AG09319 (cell line): Measurements from ENCODE around the gene ARHGEF4.

Experiments
- DNase-seq: peaks from one replicate; pipeline ENCODE4 v3.0.0-alpha.2; 2010; ENCODE audit warnings: low read depth; ENCODE audit errors: extremely low read depth
- TF ChIP-seq, protein P1 (sequence below): IDR thresholded peaks from 2 replicates; pipeline ENCODE4 v1.5.1; 2011; ENCODE audit warnings: low read depth, mild to moderate bottlenecking, inconsistent platforms, low read length, moderate library complexity

Gene ARHGEF4

DNA sequence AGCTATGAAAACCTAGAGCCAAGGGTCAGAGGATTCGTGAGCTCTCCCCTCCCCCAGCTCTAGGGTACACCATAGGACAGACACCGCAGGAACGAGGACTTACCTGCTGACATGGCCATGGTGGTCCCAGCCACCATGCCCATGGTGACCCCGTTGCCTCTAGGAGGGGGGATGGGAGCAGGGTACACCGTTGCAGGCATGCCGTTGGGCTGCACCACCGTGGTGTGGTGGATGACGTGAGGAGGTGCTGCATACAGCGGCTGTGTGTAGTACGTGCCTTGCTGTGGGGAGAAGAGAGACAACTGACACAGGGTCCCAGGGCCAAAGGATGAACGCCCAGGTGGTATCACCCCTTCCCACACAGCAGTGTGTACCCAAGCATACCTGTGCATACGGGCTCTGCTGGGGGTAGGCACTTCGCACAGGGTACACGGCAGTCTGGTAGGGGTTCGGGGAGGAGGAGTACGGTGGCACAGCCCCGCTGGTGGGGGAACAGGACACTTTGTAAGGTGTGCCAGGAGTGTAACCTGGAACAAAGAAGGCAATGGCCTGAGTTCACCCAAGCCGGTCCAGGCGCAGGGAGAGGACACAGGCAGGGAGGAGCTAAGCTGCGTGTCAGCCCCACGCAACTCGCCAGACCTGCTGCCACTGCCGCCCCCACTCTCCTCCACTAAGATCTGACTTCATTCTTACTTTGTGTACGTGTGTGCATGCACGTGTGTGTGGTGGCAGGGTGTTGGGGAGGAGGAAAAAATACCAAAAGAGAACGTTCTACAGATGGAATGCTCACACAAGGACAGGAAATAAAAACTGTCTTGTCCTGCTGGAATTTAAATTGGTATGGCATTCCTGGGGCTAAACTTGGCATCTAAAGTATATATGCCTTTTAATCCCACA, 218.7 kb downstream of the ARHGEF4 start:
- TF ChIP-seq, protein P1, sequence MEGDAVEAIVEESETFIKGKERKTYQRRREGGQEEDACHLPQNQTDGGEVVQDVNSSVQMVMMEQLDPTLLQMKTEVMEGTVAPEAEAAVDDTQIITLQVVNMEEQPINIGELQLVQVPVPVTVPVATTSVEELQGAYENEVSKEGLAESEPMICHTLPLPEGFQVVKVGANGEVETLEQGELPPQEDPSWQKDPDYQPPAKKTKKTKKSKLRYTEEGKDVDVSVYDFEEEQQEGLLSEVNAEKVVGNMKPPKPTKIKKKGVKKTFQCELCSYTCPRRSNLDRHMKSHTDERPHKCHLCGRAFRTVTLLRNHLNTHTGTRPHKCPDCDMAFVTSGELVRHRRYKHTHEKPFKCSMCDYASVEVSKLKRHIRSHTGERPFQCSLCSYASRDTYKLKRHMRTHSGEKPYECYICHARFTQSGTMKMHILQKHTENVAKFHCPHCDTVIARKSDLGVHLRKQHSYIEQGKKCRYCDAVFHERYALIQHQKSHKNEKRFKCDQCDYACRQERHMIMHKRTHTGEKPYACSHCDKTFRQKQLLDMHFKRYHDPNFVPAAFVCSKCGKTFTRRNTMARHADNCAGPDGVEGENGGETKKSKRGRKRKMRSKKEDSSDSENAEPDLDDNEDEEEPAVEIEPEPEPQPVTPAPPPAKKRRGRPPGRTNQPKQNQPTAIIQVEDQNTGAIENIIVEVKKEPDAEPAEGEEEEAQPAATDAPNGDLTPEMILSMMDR, result no peak
- DNase-seq, result peak; percentile 7

DNA sequence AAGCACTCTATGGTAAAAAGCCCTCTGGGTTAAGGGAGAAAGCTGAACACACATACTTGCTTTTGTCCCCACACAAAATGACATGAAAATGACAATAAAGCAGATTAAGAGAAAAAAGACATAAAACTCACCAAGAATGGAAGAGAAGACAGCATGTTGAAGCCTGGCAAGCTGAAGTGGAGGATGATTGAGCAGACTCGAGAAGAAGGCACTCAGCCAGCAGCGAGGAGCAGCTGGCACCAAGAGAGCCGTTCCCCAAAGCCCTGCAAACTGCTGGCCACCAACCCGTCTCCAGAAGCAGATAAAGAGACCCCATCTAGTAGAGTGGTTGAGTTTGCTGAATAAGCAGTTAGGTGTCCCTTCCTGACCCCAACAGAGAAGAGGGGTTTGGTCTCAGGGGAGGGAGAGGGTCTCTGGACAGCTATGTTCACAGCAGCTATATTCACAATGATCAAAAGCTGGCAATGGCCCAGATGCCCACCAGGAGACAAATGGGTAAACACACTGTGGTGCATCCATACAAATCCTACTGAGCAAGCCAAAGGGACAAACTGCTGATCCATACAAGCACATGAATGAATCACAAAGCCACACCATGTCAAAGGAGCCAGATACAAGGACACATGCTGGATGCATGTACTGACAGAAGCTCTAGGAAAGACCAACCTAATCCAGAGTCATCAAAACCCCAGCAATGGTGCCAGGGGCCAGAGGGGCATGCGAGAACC, 219.7 kb downstream of the ARHGEF4 start:
- no peak for DNase-seq
- TF ChIP-seq, protein P1, result no peak

DNA sequence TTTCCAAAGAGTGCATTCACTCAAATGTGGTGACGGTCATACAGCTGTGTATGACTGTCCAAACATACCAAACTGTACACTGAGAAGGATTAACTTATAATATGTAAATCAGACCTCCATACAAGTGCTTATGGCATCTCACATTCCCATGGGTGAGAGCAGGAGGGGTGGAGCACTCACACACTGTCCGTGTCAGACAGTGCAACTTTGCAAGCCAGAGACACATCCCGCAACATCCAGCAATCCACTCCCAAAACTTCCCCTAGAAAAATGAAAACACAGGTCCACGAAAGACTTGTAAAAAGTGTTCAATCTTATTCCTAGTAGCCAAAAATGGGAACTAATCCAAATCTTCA, 220.2 kb downstream of the ARHGEF4 start:
- no peak for DNase-seq
- TF ChIP-seq, protein P1, result no peak

- TF ChIP-seq, protein P1, result no peak
Observed at GRCh38 chr2:131058214-131058843, 221.6 kb downstream of the ARHGEF4 start.

GRCh38 chr2:131058920-131059319, 222.2 kb downstream of the ARHGEF4 start:
- TF ChIP-seq, protein P1, result no peak
- no peak for DNase-seq

More at GRCh38 chr2:131058214-131058843, 221.6 kb downstream of the ARHGEF4 start:
- no peak for DNase-seq

GRCh38 chr2:131063501-131064283, 227.0 kb downstream of the ARHGEF4 start:
- TF ChIP-seq, protein P1, result no peak
- no peak for DNase-seq
